Loucy (cell line): ENCODE results near the gene LPGAT1.

Source experiments
- EZH2phosphoT487 ChIP-seq: fragments of 200-600 bp; IDR thresholded peaks from 2 replicates; pipeline ENCODE4 v1.6.1; 2018; ENCODE audit warnings: antibody characterized with exemption, mild to moderate bottlenecking, moderate library complexity, borderline replicate concordance
- TF ChIP-seq, protein P1 (sequence below): fragments of 200-600 bp; sonication (generic); conservative IDR thresholded peaks from 2 replicates; pipeline ENCODE4 v1.5.1; 2014; ENCODE audit warnings: mild to moderate bottlenecking, antibody characterized with exemption, low read length

DNA sequence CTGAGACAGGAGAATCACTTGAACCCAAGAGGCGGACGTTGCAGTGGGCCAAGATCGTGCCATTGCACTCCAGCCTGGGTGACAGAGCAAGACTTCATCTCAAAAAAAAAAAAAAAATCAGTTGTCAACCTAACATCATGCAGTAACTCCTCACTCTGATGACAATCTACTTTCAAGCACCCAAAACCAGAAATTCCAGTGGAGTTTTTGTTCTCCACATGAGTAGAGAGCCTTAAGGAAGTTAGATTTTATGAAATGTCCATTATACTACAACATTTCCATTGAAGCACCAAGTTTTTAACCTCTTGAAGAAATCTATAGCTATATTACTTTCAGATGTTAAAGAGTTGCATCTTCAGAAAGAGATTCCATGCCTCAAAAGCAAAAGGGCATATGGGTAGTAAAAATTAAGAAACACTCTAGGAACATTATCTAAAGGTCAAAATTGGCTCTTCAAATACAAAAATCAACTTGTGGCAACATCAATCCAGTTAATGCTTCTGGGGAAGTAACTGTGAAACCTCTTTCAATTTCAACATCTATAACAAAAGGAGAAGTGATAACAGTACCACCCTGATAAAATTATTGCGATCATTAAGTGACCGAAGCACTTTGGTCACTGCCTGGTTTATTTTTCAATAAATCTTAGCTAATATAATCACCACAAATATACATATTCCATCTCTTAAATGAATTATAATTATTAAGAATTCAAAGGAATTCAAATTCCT, 7.7 kb downstream of the LPGAT1 start:
- TF ChIP-seq, protein P1, sequence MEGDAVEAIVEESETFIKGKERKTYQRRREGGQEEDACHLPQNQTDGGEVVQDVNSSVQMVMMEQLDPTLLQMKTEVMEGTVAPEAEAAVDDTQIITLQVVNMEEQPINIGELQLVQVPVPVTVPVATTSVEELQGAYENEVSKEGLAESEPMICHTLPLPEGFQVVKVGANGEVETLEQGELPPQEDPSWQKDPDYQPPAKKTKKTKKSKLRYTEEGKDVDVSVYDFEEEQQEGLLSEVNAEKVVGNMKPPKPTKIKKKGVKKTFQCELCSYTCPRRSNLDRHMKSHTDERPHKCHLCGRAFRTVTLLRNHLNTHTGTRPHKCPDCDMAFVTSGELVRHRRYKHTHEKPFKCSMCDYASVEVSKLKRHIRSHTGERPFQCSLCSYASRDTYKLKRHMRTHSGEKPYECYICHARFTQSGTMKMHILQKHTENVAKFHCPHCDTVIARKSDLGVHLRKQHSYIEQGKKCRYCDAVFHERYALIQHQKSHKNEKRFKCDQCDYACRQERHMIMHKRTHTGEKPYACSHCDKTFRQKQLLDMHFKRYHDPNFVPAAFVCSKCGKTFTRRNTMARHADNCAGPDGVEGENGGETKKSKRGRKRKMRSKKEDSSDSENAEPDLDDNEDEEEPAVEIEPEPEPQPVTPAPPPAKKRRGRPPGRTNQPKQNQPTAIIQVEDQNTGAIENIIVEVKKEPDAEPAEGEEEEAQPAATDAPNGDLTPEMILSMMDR = no peak
- no peak for TF ChIP-seq EZH2phosphoT487
